Upper lobe of left lung (tissue), 4 donors: Measurements from ENCODE around the gene AKNAD1.

Experiments
- EP300 ChIP-seq, 4 donors: sonication (generic); formaldehyde crosslinking; IDR thresholded peaks; one replicate each; pipeline ENCODE4 v1.5.1; 2017; ENCODE audit warnings: antibody characterized with exemption in 4 of 4, control low read depth in 2 of 4
- POLR2A ChIP-seq, 4 donors: fragments of 450-650 bp; IDR thresholded peaks; one replicate each; pipeline ENCODE4 v1.5.1; 2016 to 2017; ENCODE audit warnings: antibody characterized with exemption in 4 of 4, mild to moderate bottlenecking in 2 of 4
- POLR2AphosphoS5 ChIP-seq, 2 donors: sonication (generic); formaldehyde crosslinking; IDR thresholded peaks; one replicate each; pipeline ENCODE4 v1.5.1; 2017; ENCODE audit warnings: antibody characterized with exemption in 2 of 2
- TF ChIP-seq, protein P1 (sequence below), 6 experiments: fragments of 450-650 bp in 4 of 6; fragments of 200-600 bp in 2 of 6; sonication (generic) in 2 of 6; IDR thresholded peaks; one replicate each; pipeline ENCODE4 v1.5.1; 2016 to 2019; ENCODE audit warnings: antibody characterized with exemption in 6 of 6

DNA sequence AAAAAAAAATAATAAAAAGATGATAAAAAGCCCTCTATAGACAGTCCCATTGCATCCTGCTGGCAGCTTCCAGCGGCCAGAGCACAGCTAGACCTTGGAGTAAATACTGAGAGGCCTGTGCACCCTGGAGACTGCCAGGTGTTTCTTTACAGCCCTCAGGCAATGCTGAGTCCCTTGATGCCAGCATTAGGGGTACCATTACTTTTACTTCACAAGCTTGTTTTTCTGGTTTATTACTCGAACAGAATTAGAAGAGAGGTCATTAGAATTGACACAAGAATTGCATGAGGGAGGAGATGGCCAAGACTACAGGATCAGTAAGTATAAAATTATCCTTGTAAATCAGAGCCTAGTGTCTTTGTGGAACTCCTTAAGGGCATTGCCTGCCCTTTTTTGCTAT, 43.6 kb downstream of the AKNAD1 start:
- TF ChIP-seq POLR2AphosphoS5 (IDR thresholded peaks at IDR 0.05) (no peak), POLR2A (IDR thresholded peaks at IDR 0.05) (no peak), EP300 (IDR thresholded peaks at IDR 0.05) (no peak)
- TF ChIP-seq, protein P1, sequence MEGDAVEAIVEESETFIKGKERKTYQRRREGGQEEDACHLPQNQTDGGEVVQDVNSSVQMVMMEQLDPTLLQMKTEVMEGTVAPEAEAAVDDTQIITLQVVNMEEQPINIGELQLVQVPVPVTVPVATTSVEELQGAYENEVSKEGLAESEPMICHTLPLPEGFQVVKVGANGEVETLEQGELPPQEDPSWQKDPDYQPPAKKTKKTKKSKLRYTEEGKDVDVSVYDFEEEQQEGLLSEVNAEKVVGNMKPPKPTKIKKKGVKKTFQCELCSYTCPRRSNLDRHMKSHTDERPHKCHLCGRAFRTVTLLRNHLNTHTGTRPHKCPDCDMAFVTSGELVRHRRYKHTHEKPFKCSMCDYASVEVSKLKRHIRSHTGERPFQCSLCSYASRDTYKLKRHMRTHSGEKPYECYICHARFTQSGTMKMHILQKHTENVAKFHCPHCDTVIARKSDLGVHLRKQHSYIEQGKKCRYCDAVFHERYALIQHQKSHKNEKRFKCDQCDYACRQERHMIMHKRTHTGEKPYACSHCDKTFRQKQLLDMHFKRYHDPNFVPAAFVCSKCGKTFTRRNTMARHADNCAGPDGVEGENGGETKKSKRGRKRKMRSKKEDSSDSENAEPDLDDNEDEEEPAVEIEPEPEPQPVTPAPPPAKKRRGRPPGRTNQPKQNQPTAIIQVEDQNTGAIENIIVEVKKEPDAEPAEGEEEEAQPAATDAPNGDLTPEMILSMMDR (IDR thresholded peaks at IDR 0.05), result no peak
